ENCODE data around the gene PAK1. TPM values are rescaled to one million over a fixed set of nuclear protein-coding genes. Genes with fewer than 3 reads are reported as not detected.

The PAK1 gene
- total RNA-seq (2014; rRNA removed) (26.1 and 29.8 TPM in 2 replicates), Bru-seq, nascent RNA (percentile 46 among the genes with signal in this experiment), BruChase-seq, experiment 1, labeled RNA remaining after a 6-hour chase (percentile 52 among the genes with signal in this experiment), BruChase-seq, experiment 2, labeled RNA remaining after a 2-hour chase (percentile 49 among the genes with signal in this experiment)
- long read RNA-seq, transcript PAK1-202 (15 exons, 3,737 nt): major isoform, 7 of 43 reads
- long read RNA-seq, partial matches to known transcripts: 4 of 43 reads
- long read RNA-seq, other reads (novel, unspliced or antisense): 32 of 43 reads

DNA sequence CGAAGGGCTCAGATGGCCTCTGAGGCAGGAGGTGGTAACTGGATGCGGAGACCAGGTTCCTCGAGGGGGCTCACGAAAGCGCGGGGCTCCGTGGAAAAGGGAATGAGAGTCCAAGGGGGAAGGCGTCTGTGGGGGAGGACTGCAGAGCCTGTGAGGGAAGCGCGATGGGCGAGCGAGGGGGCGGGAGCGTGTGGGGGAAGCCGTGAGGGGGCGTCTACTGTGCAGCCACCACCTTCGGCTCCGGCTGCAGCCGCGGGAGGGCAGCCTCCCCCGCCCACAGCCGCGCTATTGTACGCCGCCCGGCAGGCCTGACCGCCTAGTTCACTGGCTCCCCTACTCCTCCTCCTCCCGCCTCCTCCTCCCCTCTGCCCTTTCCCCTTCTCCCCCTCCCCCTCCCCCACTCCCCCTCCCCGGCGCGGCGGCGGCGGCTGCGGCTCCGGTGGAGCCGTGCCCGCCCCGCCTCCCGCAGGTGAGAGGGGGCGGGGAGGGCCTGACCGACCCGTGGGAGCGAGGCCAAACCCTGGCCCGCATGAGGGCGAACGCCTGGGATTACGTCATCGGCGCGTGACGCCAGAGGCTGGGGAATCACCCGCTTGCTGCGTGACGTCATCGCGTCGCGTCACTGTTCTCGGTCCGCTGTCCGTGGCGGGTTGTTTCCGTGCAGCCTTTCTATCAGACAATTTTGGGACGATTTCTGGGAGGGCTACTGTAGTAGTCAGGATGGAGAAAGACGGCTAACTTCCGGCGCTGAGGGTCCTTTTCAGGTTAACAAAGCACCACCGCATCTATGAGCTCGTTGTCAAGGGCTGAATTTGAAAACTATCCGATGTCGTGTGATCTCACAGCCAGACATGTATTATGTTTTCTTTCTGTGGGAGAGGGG lies at the start of gene PAK1:
Gene PAK1 (minus strand): TSS at position 294 of the 883 bp plus-strand sequence. CDS start 81,574 bp downstream, outside the sequence.
- Histone ChIP-seq H4K20me1 (ENCODE audit: low read length) (no peaks in the 10 kb centered on the region), H3K9ac (ENCODE audit: low read length) (peak within 1 kb of the TSS; percentile 27; the same call in 1 of the 2 replicates), H3K4me2 (ENCODE audit: low read length) (peak within 1 kb of the TSS; percentile 87), H2AFZ (ENCODE audit: low read length) (peak within 1 kb of the TSS; percentile 89), H3K4me1 (ENCODE audit: insufficient read depth, low read length) (peaks cover 20% of the 10 kb centered on the region), H3K27ac (ENCODE audit: low read length) (no peak within 1 kb of the TSS), H3K9me3 (ENCODE audit: low read length) (no peaks in the 10 kb centered on the region), H3K27me3 (ENCODE audit: low read length) (peaks cover 16% of the 10 kb centered on the region), H3K4me3 (ENCODE audit: low read length) (peak within 1 kb of the TSS; percentile 69), H3K79me2 (ENCODE audit: low read length) (no peaks in the 10 kb centered on the region), H3K9me2 (replicated peaks; ENCODE audit: low read length) (no peaks in the 10 kb centered on the region), H3K36me3 (ENCODE audit: low read depth, low read length) (no peaks in the 10 kb centered on the region), H3F3A (ENCODE audit: low read length, unreplicated experiment) (no peaks in the 10 kb centered on the region)
- BruUV-seq (replicated peaks): no TSS peak
- intact Hi-C loops (cut with micrococcal nuclease): loop anchor here (5.0 kb wide), 3 partner anchors 62 to 282 kb away; no protein-coding TSS in a partner anchor
- ChIA-PET POLR2A (ENCODE audit: unreplicated experiment) (no interaction called here), CTCF (no interaction called here)
- peak; percentile 69 for DNase-seq
- peak; percentile 73 for ATAC-seq
- no peak for TF ChIP-seq EZH2phosphoT487 (IDR thresholded peaks at IDR 0.05; ENCODE audit: borderline replicate concordance, low read length)
- TF ChIP-seq, protein P1, sequence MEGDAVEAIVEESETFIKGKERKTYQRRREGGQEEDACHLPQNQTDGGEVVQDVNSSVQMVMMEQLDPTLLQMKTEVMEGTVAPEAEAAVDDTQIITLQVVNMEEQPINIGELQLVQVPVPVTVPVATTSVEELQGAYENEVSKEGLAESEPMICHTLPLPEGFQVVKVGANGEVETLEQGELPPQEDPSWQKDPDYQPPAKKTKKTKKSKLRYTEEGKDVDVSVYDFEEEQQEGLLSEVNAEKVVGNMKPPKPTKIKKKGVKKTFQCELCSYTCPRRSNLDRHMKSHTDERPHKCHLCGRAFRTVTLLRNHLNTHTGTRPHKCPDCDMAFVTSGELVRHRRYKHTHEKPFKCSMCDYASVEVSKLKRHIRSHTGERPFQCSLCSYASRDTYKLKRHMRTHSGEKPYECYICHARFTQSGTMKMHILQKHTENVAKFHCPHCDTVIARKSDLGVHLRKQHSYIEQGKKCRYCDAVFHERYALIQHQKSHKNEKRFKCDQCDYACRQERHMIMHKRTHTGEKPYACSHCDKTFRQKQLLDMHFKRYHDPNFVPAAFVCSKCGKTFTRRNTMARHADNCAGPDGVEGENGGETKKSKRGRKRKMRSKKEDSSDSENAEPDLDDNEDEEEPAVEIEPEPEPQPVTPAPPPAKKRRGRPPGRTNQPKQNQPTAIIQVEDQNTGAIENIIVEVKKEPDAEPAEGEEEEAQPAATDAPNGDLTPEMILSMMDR (conservative IDR thresholded peaks at IDR 0.05; ENCODE audit: low read depth, low read length): peak; percentile 29; the same call in 1 of the 2 replicates

DNA sequence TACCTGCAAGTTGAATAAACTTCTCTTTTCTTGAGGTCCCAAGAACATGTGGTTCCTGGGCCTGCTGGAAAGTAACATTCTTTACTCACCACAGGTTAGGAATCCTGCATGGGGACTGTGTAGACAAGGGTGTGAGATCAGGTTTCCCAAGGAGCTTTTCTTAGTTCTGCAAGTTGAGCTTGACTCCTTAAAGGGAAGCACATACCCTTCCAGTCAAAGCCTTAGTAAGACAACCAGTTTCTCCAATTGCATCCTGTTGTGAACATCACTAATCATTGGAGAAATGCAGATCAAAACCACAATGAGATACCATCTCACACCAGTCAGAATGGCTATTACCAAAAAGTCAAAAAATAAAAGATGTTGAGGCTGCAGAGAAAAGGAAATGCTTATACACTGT lies 48.3 kb upstream of the PAK1 start:
- H3K4me1 ChIP-seq (ENCODE audit: insufficient read depth, low read length): peaks cover 2% of the 10 kb centered on the region
- no peaks in the 10 kb centered on the region for H3F3A ChIP-seq (ENCODE audit: low read length, unreplicated experiment)
- 0 out of 2 replicates have a peak, but pooled peaks cover 6% of the 10 kb centered on the region for H3K27me3 ChIP-seq (ENCODE audit: low read length)
- DNase-seq (peak; percentile 36), ATAC-seq (no peak)
- H3K79me2 ChIP-seq (ENCODE audit: low read length): no peaks in the 10 kb centered on the region
- no peaks in the 10 kb centered on the region for H4K20me1 ChIP-seq (ENCODE audit: low read length)
- ChIA-PET CTCF (no interaction called here), POLR2A (ENCODE audit: unreplicated experiment) (no interaction called here)
- no peaks in the 10 kb centered on the region for H3K9me2 ChIP-seq (replicated peaks; ENCODE audit: low read length)
- H3K36me3 ChIP-seq (ENCODE audit: low read depth, low read length): no peaks in the 10 kb centered on the region
- H3K27ac ChIP-seq (ENCODE audit: low read length): no peak overlapping the region
- BruUV-seq (replicated peaks): no TSS peak
- H3K4me3 ChIP-seq (ENCODE audit: low read length): no peak overlapping the region
- H3K4me2 ChIP-seq (ENCODE audit: low read length): no peak overlapping the region
- intact Hi-C loops (cut with micrococcal nuclease): no loop called here
- H2AFZ ChIP-seq (ENCODE audit: low read length): no peak overlapping the region
- H3K9me3 ChIP-seq (ENCODE audit: low read length): no peaks in the 10 kb centered on the region
- TF ChIP-seq EZH2phosphoT487 (IDR thresholded peaks at IDR 0.05; ENCODE audit: borderline replicate concordance, low read length): no peak
- no peak for TF ChIP-seq EZH2 (IDR thresholded peaks at IDR 0.05; ENCODE audit: low read length, unreplicated experiment)
- TF ChIP-seq, protein P1 (conservative IDR thresholded peaks at IDR 0.05; ENCODE audit: low read depth, low read length): no peak
- H3K9ac ChIP-seq (ENCODE audit: low read length): no peak overlapping the region
